Measurements from ENCODE around the gene TRMT10C. TPM values are rescaled to one million over a fixed set of nuclear protein-coding genes. Genes with fewer than 3 reads are reported as not detected.

The TRMT10C gene
- total RNA-seq, 1 donor from 2014 or later = 17.0 TPM

GRCh38 chr3:101530686-101531047, 31.0 kb upstream of the TRMT10C start:
- H3K27me3 Mint-ChIP-seq (ENCODE audit: low read depth) = peaks cover 5% of the 10 kb centered on the region
- H3K4me3 Mint-ChIP-seq (ENCODE audit: unreplicated experiment) = no peak overlapping the region
- DNase-seq (ENCODE audit: low spot score) = no peak
- no peak overlapping the region for H3K27ac Mint-ChIP-seq (ENCODE audit: unreplicated experiment)
- no peaks in the 10 kb centered on the region for H3K4me1 Mint-ChIP-seq (ENCODE audit: low read depth)
- TF ChIP-seq, protein P1, sequence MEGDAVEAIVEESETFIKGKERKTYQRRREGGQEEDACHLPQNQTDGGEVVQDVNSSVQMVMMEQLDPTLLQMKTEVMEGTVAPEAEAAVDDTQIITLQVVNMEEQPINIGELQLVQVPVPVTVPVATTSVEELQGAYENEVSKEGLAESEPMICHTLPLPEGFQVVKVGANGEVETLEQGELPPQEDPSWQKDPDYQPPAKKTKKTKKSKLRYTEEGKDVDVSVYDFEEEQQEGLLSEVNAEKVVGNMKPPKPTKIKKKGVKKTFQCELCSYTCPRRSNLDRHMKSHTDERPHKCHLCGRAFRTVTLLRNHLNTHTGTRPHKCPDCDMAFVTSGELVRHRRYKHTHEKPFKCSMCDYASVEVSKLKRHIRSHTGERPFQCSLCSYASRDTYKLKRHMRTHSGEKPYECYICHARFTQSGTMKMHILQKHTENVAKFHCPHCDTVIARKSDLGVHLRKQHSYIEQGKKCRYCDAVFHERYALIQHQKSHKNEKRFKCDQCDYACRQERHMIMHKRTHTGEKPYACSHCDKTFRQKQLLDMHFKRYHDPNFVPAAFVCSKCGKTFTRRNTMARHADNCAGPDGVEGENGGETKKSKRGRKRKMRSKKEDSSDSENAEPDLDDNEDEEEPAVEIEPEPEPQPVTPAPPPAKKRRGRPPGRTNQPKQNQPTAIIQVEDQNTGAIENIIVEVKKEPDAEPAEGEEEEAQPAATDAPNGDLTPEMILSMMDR (IDR thresholded peaks at IDR 0.05) = no peak
- no peaks in the 10 kb centered on the region for H3K36me3 Mint-ChIP-seq (ENCODE audit: low read depth)
- no peaks in the 10 kb centered on the region for H3K9me3 Mint-ChIP-seq (ENCODE audit: low read depth)

DNA sequence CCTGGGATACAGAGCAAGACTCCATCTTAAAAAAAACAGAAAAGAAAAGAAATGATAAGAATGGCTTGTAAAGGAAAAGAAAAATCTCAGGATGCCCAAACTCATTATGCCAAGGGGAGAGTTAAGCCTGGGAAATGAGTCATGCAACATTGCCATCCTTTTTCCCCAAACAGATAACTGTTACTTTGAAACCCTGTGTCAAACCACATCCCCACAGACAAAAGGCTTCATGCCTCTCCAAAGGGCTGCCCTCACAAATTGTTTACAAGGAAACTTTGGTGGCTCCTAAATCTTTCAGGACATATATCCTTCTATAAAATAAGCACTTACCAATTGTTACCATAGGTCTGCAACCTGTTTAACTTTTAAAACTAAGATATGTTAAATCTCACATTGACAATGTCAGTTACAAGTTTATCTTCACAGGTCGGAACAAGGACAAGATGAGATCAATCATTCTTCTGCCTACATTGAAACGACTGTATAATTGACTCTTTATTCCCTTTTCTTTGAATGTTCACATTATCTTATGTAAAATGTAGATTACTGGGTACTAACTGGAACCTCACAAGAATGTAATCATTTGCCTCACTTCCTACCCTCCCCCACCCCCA, 30.1 kb upstream of the TRMT10C start:
- H3K9me3 Mint-ChIP-seq (ENCODE audit: low read depth) = no peaks in the 10 kb centered on the region
- H3K4me1 Mint-ChIP-seq (ENCODE audit: low read depth) = no peaks in the 10 kb centered on the region
- DNase-seq (ENCODE audit: low spot score) = no peak
- TF ChIP-seq, protein P1 (IDR thresholded peaks at IDR 0.05) = no peak
- peaks cover 6% of the 10 kb centered on the region for H3K27me3 Mint-ChIP-seq (ENCODE audit: low read depth)
- H3K36me3 Mint-ChIP-seq (ENCODE audit: low read depth) = no peaks in the 10 kb centered on the region
- no peak overlapping the region for H3K27ac Mint-ChIP-seq (ENCODE audit: unreplicated experiment)
- H3K4me3 Mint-ChIP-seq (ENCODE audit: unreplicated experiment) = no peak overlapping the region

- no peak for DNase-seq (ENCODE audit: low spot score)
- H3K27me3 Mint-ChIP-seq (ENCODE audit: low read depth) = peaks cover 12% of the 10 kb centered on the region
- no peaks in the 10 kb centered on the region for H3K9me3 Mint-ChIP-seq (ENCODE audit: low read depth)
- TF ChIP-seq, protein P1 (IDR thresholded peaks at IDR 0.05) = no peak
- no peak overlapping the region for H3K27ac Mint-ChIP-seq (ENCODE audit: unreplicated experiment)
- H3K36me3 Mint-ChIP-seq (ENCODE audit: low read depth) = peaks cover 2% of the 10 kb centered on the region
- no peaks in the 10 kb centered on the region for H3K4me1 Mint-ChIP-seq (ENCODE audit: low read depth)
- H3K4me3 Mint-ChIP-seq (ENCODE audit: unreplicated experiment) = no peak overlapping the region
Measured at GRCh38 chr3:101532783-101533602, 28.7 kb upstream of the TRMT10C start.

- TF ChIP-seq, protein P1 (IDR thresholded peaks at IDR 0.05) = no peak
- H3K4me1 Mint-ChIP-seq (ENCODE audit: low read depth) = no peaks in the 10 kb centered on the region
- peaks cover 3% of the 10 kb centered on the region for H3K36me3 Mint-ChIP-seq (ENCODE audit: low read depth)
- no peak for DNase-seq (ENCODE audit: low spot score)
- no peaks in the 10 kb centered on the region for H3K9me3 Mint-ChIP-seq (ENCODE audit: low read depth)
- H3K27ac Mint-ChIP-seq (ENCODE audit: unreplicated experiment) = no peak overlapping the region
- H3K27me3 Mint-ChIP-seq (ENCODE audit: low read depth) = peaks cover 16% of the 10 kb centered on the region
- no peak overlapping the region for H3K4me3 Mint-ChIP-seq (ENCODE audit: unreplicated experiment)
Measured at GRCh38 chr3:101533603-101533968, 28.1 kb upstream of the TRMT10C start.

DNA sequence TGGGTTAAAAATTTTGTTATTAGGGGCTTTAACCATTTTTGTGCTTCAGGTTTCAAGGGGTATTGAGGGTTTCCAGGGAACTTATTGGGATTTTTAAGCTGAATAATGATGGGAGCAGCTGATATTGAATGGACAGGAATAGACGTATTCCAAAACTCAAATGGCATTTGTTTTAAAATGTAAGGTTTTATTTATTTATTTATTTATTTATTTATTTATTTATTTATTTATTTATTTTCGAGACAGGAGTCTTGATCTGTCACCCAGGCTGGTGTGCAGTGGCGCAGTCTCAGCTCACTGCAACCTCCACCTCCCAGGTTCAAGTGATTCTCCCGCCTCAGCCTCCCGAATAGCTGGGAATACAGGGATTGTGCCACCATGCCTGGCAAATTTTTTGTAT, 26.4 kb upstream of the TRMT10C start:
- peaks cover 11% of the 10 kb centered on the region for H3K36me3 Mint-ChIP-seq (ENCODE audit: low read depth)
- no peak overlapping the region for H3K27ac Mint-ChIP-seq (ENCODE audit: unreplicated experiment)
- peaks cover 28% of the 10 kb centered on the region for H3K27me3 Mint-ChIP-seq (ENCODE audit: low read depth)
- no peak for DNase-seq (ENCODE audit: low spot score)
- TF ChIP-seq, protein P1 (IDR thresholded peaks at IDR 0.05) = no peak
- no peak overlapping the region for H3K4me3 Mint-ChIP-seq (ENCODE audit: unreplicated experiment)
- no peaks in the 10 kb centered on the region for H3K4me1 Mint-ChIP-seq (ENCODE audit: low read depth)
- H3K9me3 Mint-ChIP-seq (ENCODE audit: low read depth) = peaks cover 10% of the 10 kb centered on the region

Data from chondrocyte (in vitro differentiated cells).